NCI-H2196 (cell line): Measurements from ENCODE around the gene CLEC4G.
A peak's percentile ranks its signal among the peaks of the same experiment; 100 is the strongest.
"Not testable (repeated sequence)": the region's sequence is repeated elsewhere in the genome, so short reads cannot be mapped to it uniquely, and the experiment has no call there.

ENCODE experiments used
- DNase-seq: peaks from one replicate; lab custom pipeline; 2025; ENCODE audit not compliant: unreplicated experiment; lab: John Stamatoyannopoulos, UW

CLEC4G gene, protein sequence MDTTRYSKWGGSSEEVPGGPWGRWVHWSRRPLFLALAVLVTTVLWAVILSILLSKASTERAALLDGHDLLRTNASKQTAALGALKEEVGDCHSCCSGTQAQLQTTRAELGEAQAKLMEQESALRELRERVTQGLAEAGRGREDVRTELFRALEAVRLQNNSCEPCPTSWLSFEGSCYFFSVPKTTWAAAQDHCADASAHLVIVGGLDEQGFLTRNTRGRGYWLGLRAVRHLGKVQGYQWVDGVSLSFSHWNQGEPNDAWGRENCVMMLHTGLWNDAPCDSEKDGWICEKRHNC

DNA sequence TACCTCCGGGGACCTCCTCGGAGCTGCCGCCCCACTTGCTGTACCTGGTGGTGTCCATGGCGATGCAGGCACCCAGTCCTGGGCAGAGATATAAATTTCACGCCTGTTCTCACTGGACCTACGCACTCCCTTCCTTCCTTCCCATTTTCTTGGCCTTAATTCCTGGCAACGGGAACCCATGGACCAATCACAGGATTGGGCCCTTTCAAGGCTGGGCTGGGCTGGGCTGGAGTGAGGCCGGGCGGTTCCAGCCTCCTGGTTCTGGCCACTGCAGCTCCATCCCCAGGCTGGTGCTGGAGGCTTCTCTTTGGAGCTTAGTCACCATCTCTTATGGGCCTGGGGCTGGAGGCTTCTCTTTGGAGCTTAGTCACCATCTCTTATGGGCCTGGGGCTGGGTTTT, at the start of gene CLEC4G:
CLEC4G (minus strand) TSS at position 66 of the 400 bp plus-strand sequence; CDS start at position 58, 8 bp downstream.
- DNase-seq, result no peak

DNA sequence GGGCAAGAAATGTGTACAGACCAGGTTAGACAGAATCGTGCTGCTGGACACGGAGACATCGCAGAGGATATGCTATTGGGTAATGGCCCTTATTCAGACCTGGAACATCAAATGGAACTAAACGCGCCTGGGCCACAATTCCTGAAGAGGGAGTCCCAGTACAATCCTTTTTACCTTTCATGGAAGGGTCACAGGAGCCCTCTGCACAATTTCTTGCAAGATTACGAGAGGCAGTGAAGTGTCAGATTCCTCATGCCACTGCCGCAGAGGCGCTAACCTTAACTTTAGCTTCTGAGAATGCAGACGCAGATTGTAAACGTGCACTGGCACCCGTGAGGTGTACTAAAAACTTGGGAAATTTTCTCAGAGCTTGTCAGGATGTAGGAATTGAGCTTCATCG, 49.2 kb upstream of the CLEC4G start:
- DNase-seq, result no peak

DNA sequence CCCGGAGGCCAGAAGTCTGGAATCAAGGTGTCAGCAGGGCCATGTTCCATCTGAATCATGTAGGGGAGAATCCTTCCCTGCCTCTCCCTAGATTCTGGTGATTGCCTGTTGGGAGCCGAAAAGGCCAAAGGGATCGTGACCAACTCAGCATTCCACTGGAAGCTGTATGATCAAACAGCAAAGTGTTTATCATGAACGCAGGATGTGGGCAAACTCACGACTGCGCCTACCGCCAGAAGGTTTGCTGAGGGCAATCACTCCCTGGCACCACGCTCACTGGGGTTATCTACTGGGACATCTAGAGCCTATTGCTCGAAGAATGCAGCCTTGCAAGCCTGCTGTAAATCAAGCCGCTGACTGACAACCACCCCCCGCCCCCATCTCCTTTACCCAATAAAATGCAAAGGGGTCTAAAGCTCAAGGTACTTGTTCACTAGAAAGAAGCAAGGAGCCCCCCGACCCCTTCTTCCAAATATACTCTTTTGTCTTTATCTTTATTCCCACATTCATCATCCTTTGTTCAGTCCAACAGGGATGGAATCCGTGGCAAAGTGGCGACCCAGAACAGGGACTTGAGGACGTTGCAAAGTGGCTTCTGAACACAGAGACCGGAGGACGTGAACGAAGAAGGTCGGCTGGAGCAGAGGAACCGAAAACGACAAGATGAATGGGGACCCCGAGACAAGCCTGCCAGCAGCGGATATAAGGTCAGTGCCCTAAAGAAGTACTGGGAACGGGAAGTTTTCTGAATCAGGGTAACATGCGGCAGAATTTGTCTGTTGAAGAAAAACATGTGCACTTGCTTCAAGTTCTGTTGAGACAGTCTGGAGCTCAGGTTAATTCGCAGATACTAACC, 47.9 kb upstream of the CLEC4G start:
- DNase-seq, result no peak

DNA sequence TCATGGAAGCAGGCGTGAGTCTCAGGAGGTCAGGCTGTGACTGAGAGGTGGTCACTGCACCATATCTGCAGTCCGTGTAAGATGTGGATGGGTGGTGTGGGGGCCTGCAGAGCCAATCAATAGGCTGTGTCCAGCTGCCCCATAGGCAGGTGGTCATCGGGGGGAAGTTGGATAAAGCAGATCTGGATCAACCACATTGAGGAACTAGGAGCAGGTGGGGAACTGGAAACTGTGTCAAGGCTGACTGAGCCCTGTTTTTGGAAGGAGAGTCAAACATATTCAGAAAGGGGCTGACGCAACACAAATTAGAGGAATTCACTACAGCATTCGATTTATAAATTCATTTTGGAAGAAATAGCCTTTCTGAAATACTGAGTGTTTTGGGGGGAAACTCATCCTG, 46.2 kb upstream of the CLEC4G start:
- DNase-seq, result no peak

DNA sequence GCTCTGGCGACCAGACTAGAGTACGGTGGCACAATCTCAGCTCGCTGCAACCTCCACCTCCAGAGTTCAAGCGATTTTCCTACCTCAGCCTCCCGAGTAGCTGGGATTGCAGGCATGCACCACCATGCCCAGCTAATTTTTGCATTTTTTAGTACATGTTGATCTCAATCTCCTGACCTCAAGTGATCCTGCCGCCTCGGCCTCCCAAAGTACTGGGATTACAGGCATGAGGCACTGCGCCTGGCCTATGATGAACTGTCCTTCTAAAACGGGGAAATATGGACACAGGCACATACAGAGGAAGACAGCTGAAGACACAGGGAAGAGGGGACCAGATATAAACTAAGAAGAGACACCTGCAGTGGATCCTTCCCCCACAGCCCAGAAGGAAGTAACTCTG, 43.9 kb upstream of the CLEC4G start:
- DNase-seq, result no peak

DNA sequence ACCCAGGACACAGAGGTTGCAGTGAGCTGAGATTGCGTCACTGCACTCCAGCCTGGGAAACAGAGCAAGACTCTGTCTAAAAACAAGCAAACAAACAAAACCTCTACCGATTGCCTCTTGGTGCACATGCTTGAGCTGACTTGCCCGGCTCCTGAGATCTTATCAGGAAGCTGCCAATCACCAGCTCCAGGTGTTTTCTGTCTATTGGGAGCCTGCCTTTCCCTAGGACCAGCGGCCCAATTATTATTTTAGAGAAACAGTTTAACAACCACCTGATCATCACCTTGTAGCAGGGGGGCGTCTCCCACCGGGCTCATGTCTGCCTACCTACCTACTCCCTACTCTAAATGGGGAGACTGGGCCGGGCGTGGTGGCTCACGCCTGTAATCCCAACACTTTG, 41.9 kb upstream of the CLEC4G start:
- no peak for DNase-seq

DNA sequence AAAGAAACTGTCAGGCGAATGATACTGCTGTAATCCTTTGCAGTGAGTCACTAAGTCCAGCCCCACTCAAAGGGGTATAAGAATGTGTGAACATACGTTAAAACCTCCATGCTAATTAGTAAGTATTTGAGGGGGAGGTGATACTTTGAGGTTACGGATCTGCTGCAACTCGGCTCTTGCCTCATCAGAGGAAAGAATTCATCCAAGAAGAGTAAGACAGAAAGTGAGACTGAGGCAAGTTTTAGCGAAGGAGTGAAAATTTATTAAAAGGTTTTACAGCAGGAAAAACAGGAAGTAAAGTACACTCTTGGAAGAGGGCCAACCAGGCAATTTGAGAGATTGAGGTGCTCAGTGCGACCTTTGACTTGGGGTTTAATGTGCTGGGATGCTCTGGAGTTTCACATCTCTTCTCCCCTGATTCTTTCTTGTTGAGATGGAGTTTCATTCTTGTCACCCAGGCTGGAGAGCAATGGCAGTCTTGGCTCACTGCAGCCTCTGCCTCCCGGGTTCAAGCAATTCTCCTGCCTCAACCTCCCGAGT, 40.9 kb upstream of the CLEC4G start:
- DNase-seq, result no peak

DNA sequence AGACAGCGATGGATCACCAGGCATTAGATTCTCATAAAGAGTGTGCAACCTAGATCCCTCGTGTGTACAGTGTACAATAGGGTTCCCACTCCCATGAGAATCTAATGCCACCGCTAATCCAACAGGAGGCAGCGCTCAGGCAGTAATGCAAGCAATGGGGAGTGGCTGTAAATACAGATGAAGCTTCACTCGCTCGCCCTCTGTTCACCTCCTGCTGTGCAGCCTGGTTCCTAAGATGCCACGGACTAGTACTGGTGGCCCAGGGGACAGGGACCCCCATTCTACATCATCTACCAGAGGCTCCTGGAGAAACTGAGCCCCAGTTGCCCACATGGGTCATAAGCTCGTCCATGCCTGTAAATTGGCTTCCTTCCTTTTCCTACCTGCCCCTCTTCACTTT, 39.2 kb upstream of the CLEC4G start:
- no peak for DNase-seq

DNA sequence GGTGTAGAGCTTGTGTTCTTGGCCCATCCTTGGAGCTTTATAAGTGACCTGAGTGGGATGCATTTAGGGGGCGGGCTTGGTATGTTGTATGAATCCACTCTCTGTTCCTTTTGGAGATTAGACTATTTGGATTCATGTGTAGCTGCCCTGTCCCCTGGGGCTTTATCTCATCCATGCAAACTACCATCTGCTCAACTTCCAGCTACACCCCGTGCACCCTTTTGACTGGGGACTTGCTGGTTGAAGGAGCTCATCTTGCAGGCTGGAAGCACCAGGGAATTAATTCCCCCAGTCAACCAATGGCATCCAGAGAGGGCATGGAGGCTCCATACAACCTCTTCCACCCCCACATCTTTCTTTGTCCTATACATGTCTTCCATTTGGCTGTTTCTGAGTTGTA, 37.3 kb upstream of the CLEC4G start:
- no peak for DNase-seq

DNA sequence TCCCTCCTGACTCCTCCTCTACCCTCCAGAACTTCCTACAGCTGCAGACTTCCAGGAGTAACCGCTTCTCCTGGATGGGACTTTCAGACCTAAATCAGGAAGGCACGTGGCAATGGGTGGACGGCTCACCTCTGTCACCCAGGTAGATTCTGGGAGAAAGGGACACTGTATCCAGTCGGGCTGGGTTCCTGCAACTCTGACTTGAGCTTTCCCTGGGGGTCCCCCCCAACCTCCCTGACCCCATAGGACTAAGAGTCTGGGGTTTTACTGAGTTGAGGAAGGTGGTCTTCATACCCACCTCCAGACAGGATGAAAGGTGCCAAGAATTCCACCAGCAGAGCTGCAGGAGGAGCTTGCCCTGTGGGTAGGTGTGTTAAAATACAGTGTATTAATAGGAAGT, 35.6 kb upstream of the CLEC4G start:
- DNase-seq, result no peak

DNA sequence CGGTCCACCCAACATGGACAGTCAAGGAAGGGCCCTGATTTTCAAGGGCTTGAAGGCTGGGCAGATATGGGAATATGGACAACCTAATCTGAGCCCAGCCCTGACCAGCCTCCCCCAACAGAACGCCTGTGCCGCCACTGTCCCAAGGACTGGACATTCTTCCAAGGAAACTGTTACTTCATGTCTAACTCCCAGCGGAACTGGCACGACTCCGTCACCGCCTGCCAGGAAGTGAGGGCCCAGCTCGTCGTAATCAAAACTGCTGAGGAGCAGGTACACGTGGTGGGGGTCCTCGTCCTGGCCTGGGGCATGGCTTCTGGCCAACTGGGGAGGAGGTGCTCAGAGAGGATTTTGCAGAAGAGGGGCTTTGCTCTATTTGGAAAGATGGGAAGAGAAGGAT, 34.6 kb upstream of the CLEC4G start:
- no peak for DNase-seq

DNA sequence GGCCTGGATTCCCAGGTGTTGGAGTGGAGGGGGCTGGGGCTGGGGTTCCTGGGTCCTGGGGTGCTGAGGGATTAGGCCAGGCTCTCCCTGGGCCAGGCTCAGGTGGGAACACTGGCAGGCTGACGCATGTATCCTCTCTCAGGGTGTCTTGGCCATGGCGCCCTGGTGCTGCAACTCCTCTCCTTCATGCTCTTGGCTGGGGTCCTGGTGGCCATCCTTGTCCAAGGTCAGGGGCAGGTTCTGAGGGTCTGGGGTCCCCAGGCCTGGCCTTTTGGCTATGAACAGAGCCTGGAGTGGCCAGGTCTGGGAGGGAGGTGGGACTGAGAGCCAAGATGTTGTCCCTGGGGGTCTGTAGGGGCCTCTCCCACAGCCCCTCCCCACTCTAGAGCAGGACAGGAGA, 33.1 kb upstream of the CLEC4G start:
- not testable (repeated sequence) for DNase-seq

DNA sequence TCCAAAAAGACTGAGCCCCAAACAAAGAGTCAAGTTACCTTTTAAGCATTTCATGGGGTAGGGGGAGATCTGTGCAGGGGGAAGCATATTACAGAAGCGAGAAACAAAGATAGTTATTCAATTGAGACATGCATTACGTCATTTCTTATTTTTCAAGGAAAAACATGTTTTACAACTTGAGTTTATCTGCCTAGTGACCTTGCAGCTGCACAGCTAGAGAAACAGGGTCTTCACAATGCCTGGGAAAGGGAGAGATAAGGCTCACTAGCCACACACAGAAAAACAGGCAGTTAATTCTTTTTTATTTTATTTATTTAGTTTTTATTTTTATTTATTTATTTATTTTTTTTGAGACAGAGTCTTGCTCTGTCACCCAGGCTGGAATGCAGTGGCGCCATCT, 32.2 kb upstream of the CLEC4G start:
- DNase-seq, result not testable (repeated sequence)

DNA sequence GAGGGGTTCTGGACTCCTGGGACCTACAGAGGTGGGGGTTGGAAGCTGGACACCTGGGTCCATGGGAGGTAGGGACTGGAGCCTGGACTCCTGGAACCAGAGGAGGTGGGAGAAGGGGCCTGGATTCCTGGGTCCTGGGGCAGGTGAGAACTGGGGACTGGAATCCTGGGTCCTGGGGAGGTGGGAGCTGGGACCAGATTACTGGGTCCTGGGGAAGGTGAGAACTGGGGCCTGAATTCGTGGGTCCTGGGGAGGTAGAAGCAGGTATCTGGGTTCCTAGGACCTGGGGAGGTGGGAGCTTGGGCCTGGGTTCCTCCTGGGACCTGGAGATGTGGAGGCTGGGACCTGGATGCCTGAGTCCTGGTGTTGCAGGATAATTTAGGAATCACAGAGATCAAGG, 31.8 kb upstream of the CLEC4G start:
- DNase-seq, result no peak

DNA sequence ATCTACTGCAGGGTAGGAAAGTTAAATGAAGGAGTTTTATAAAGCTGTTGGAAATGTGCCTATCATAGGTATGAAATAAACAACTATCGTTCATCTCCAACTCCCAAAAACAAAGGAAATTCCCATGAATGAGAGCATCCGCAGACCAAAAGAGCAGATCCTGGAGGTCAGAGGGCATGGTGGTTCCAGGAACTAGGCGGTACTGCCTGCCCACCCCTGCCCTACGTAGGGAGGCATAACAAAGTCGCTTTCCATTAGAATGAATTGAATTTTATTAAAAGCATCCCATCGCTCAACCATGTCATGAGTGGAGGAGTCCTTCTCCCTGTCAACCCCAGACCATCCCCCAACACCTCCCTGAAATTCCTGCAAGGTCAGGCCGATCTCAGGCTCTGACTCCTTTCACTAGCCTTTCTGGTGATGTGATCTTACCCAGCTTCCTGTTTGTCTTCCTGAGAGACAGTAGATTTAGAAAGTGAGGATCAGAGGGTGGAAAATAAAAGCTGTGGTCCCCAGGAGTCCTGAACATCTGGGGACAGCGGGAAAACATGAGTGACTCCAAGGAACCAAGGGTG, 30.9 kb upstream of the CLEC4G start, which contains the start of gene CLEC4M:
CLEC4M (plus strand) TSS at position 525 of the 575 bp plus-strand sequence; CDS start at position 549, 24 bp downstream.
- DNase-seq, result no peak

DNA sequence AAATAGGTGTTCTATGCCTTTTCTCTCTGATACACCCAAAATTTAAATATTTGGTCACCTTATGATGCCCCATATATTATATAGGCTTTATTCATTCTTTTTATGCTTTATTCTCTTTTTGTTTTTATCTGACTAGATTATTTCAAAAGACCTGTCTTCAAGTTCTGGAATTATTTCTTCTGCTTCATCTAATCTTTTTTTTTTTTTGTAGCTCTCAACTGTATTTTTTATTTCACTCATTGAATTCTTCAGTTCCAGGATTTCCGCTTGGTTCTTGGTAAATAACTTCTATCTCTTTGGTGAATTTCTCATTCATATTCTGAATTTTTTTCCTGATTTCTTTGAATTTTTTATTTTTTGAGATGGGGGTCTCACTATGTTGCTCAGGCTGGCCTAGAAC, 27.2 kb upstream of the CLEC4G start:
- DNase-seq, result no peak

DNA sequence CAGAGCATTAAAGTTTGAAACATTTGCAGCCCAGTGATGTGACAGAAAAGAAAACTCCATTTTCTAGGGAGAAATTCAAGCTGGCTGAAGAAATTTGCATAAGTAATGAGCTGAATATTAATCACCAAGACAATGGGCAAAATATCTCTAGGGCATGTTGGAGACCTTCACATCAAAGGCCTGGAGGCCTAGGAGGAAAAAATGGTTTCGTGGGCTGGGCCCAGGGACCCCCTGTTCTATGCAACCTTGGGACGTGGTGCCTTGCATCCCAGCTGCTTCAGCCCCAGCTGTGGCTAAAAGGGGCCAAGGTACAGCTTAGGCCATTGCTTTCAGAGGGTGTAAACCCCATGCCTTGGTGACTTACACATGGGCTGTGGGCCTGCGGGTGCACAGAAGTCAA, 25.4 kb upstream of the CLEC4G start:
- no peak for DNase-seq

DNA sequence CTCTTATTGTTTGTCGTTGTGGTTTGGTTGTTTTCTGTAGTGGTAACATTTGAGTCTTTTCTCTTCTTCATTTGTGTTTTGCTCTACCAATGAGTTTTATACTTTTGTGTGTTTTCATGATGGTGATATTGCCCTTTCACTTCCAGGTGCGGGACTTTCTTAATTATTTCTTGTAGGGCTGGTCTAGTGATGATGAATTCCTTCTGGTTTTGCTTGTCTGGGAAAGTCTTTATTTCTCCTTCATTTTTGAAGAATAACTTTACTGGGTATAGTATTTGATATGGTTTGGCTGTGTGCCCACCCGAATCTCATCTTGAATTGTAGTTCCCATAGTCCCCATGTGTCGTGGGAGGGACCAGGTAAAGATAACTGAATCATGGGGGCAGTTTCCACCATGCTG, 24.3 kb upstream of the CLEC4G start:
- no peak for DNase-seq

DNA sequence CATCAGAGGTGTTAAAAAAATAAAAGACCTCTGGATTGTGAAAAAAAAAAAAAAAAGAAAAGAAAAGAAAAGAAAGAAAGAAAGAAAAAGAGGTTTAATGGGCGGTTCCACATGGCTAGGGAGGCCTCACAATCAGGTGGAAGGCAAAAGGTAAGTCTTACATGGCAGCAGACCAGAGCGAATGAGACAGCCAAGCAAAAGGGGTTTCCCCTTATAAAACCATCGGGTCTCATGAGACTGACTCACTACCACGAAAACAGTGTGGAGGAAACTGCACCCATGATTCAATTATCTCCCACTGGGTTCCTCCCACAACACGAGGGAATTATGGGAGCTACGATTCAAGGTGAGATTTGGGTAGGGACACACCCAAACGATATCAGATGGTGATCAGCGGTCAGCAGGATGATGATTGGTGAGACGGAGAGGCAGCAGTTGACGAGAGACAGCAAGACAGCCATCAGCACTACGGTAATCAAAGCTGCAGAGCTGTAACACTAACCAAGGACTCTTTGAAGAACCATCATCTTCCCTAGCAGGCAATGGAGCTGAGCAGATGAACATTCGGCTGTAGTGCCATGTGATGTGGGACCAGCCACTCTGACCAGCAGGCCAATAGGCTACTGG, 19.4 kb upstream of the CLEC4G start:
- DNase-seq, result no peak

DNA sequence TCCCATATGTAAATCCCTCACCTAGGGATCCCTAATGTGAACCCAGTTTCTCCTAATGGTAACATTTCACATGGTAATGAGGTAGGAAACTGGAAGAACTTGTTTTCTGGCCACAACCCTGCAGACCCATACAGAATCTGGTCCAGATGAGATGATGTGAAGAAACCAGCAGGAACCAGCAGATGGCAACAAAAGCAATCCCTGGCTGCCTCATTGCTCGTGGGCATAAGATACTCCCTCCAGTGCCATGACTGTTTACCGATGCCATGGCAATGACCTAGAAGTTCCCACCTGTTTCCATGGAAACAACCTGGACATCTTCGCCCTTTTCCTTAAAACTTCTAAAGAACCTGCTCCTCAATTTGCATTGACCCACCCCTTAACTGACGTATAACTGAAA, 16.8 kb upstream of the CLEC4G start:
- DNase-seq, result peak; percentile 67

DNA sequence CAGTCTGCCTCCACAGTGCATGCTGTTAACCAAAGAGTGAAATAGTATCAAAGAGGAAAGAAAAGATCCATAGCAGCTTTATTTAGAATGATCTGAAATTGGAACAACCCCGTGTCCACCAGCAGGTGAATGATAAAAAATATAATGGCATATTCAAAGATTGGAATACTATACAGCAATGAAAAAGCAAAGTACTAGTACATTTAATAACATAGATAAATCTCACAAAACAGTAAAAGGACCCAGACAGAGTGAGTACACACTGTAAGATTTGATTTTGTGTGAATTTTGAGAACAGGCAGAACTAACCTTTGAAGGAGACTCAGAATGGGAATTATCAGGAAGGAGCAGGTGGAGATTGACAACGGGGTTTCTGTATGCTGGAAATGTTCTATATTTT, 16.3 kb upstream of the CLEC4G start:
- no peak for DNase-seq
